HepG2 (cell line): ENCODE data around the gene MMP25. TPM values are rescaled to one million over a fixed set of nuclear protein-coding genes. Genes with fewer than 3 reads are reported as not detected.

Experiments
- HMGXB3 ChIP-seq: sonication (generic); formaldehyde crosslinking; IDR thresholded peaks from 2 replicates; pipeline ENCODE4 v1.4.0; 2020; ENCODE audit warnings: missing genetic modification reagents, borderline replicate concordance
- JUND ChIP-seq: sonication (generic); formaldehyde crosslinking; IDR thresholded peaks from 2 replicates; pipeline ENCODE4 v1.8.0; 2022; ENCODE audit warnings: mild to moderate bottlenecking, missing genetic modification reagents
- ZNF280D ChIP-seq: sonication (generic); formaldehyde crosslinking; IDR thresholded peaks from 2 replicates; pipeline ENCODE4 v1.5.1; 2020; ENCODE audit warnings: mild to moderate bottlenecking, missing genetic modification reagents
- ZNF501 ChIP-seq: sonication (generic); formaldehyde crosslinking; IDR thresholded peaks from 2 replicates; pipeline ENCODE4 v1.5.1; 2020; ENCODE audit warnings: mild to moderate bottlenecking, moderate library complexity, missing genetic modification reagents
- ZNF556 ChIP-seq: sonication (generic); formaldehyde crosslinking; IDR thresholded peaks from 2 replicates; pipeline ENCODE4 v1.4.0; 2020; ENCODE audit warnings: mild to moderate bottlenecking, missing genetic modification reagents, borderline replicate concordance
- polyA plus RNA-seq, 8 experiments: library from polyadenylated mRNA; depleted of rRNA in 3 of 8; stranded (reverse) in 7 of 8; unstranded in 1 of 8; fragments of >200 nt; fragmentation: Illumina TruSeq in 4 of 8; extraction: Trizol in 4 of 8; gene quantifications; 2 replicates each; pipeline versions ENCODE4 v1.2.1 to v1.2.3, GENCODE V29; 2011 to 2016; ENCODE audit warnings: low read depth in 4 of 8, missing spikeins in 1 of 8, mixed read lengths in 1 of 8; ENCODE audit not compliant: insufficient read depth in 1 of 8
- total RNA-seq, 5 experiments: library from RNA; depleted of rRNA; stranded (reverse); fragments of >200 nt; fragmentation: Illumina TruSeq; extraction: Trizol; gene quantifications; 2 replicates each; pipeline ENCODE4 v1.2.3, GENCODE V29; 2016; ENCODE audit warnings: low read depth in 1 of 5
- TF ChIP-seq, protein P1 (sequence below): sonication (generic); formaldehyde crosslinking; conservative IDR thresholded peaks from 2 replicates; pipeline ENCODE4 v1.4.0; 2020; ENCODE audit warnings: missing genetic modification reagents
- TF ChIP-seq, protein P2 (sequence below): sonication (generic); formaldehyde crosslinking; IDR thresholded peaks from 2 replicates; pipeline ENCODE4 v1.5.1; 2020; ENCODE audit warnings: missing genetic modification reagents, mild to moderate bottlenecking, borderline replicate concordance

MMP25 gene
- total and polyA plus RNA-seq, 2 of the 13 experiments (the other 11 are each of a cell fraction or from before 2014, with no cell fraction given): 0.04 to 0.08 TPM

- TF ChIP-seq ZNF501 (CRISPR knock-in tag) (no peak), HMGXB3 (CRISPR knock-in tag) (no peak), ZNF280D (CRISPR knock-in tag) (no peak), ZNF556 (CRISPR knock-in tag) (no peak), JUND (CRISPR knock-in tag) (no peak)
- TF ChIP-seq, protein P1, sequence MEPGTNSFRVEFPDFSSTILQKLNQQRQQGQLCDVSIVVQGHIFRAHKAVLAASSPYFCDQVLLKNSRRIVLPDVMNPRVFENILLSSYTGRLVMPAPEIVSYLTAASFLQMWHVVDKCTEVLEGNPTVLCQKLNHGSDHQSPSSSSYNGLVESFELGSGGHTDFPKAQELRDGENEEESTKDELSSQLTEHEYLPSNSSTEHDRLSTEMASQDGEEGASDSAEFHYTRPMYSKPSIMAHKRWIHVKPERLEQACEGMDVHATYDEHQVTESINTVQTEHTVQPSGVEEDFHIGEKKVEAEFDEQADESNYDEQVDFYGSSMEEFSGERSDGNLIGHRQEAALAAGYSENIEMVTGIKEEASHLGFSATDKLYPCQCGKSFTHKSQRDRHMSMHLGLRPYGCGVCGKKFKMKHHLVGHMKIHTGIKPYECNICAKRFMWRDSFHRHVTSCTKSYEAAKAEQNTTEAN (CRISPR knock-in tag): no peak
- TF ChIP-seq, protein P2, sequence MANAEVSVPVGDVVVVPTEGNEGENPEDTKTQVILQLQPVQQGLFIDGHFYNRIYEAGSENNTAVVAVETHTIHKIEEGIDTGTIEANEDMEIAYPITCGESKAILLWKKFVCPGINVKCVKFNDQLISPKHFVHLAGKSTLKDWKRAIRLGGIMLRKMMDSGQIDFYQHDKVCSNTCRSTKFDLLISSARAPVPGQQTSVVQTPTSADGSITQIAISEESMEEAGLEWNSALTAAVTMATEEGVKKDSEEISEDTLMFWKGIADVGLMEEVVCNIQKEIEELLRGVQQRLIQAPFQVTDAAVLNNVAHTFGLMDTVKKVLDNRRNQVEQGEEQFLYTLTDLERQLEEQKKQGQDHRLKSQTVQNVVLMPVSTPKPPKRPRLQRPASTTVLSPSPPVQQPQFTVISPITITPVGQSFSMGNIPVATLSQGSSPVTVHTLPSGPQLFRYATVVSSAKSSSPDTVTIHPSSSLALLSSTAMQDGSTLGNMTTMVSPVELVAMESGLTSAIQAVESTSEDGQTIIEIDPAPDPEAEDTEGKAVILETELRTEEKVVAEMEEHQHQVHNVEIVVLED (CRISPR knock-in tag): no peak
- TF ChIP-seq, all 625 proteins: peak for 0
These were observed 46.4 kb upstream of the MMP25 start (continued) for GRCh38 chr16:2999929-3000328.
